ACC112 (cell line): Measurements from ENCODE around the gene HDAC11.

Source experiments
- H2AFZ ChIP-seq: fragments of 200-600 bp; sonication (generic); one replicate; pipeline ENCODE4 v1.6.0; 2017; ENCODE audit warnings: antibody characterized with exemption, low read length; ENCODE audit not compliant: unreplicated experiment
- H3K27ac ChIP-seq: fragments of 200-600 bp; sonication (generic); 2 replicates; pipeline ENCODE4 v1.5.1; 2014; ENCODE audit warnings: low read depth, mild to moderate bottlenecking, antibody characterized with exemption, low read length, moderate library complexity
- H3K27me3 ChIP-seq: fragments of 200-600 bp; sonication (generic); 2 replicates; pipeline ENCODE4 v1.6.1; 2014; ENCODE audit warnings: mild to moderate bottlenecking, antibody characterized with exemption, low read length, moderate library complexity, mixed read lengths; ENCODE audit not compliant: insufficient read depth
- H3K36me3 ChIP-seq: fragments of 200-600 bp; sonication (generic); 2 replicates; pipeline ENCODE4 v1.6.1; 2016; ENCODE audit warnings: mild to moderate bottlenecking, antibody characterized with exemption, low read length, moderate library complexity, mixed read lengths; ENCODE audit not compliant: insufficient read depth
- H3K4me1 ChIP-seq: fragments of 200-600 bp; sonication (generic); one replicate; pipeline ENCODE4 v1.6.1; 2016; ENCODE audit warnings: low read length, mixed read lengths; ENCODE audit not compliant: insufficient read depth, unreplicated experiment, control insufficient read depth
- H3K4me3 ChIP-seq: fragments of 200-600 bp; sonication (generic); 2 replicates; pipeline ENCODE4 v1.5.1; 2014; ENCODE audit warnings: mild to moderate bottlenecking, low read depth, low read length
- H3K79me2 ChIP-seq: fragments of 200-600 bp; sonication (generic); one replicate; pipeline ENCODE4 v1.6.0; 2016; ENCODE audit warnings: low read length; ENCODE audit not compliant: control insufficient read depth, unreplicated experiment, insufficient read depth

Gene HDAC11

GRCh38 chr3:13457593-13457992 is 22.5 kb upstream of the HDAC11 start:
- Histone ChIP-seq H3K27me3 (peaks cover 10% of the 10 kb centered on the region; the same call in 1 of the 2 replicates), H3K4me3 (no peak overlapping the region), H3K4me1 (no peaks in the 10 kb centered on the region), H2AFZ (no peak overlapping the region), H3K27ac (no peak overlapping the region), H3K79me2 (no peaks in the 10 kb centered on the region), H3K36me3 (no peaks in the 10 kb centered on the region)

- Histone ChIP-seq H3K27ac (no peak overlapping the region), H3K4me1 (no peaks in the 10 kb centered on the region), H3K4me3 (no peak overlapping the region), H3K27me3 (peaks cover 29% of the 10 kb centered on the region), H3K36me3 (no peaks in the 10 kb centered on the region), H2AFZ (no peak overlapping the region), H3K79me2 (no peaks in the 10 kb centered on the region)
Observed at GRCh38 chr3:13459605-13460340, 20.3 kb upstream of the HDAC11 start.

GRCh38 chr3:13460341-13460736 is 19.8 kb upstream of the HDAC11 start:
- Histone ChIP-seq H3K27me3 (peaks cover 34% of the 10 kb centered on the region), H2AFZ (no peak overlapping the region), H3K27ac (no peak overlapping the region), H3K79me2 (no peaks in the 10 kb centered on the region), H3K36me3 (no peaks in the 10 kb centered on the region), H3K4me1 (no peaks in the 10 kb centered on the region), H3K4me3 (no peak overlapping the region)

- Histone ChIP-seq H3K79me2 (no peaks in the 10 kb centered on the region), H3K4me1 (no peaks in the 10 kb centered on the region), H2AFZ (no peak overlapping the region), H3K27me3 (peaks cover 39% of the 10 kb centered on the region), H3K36me3 (no peaks in the 10 kb centered on the region), H3K4me3 (no peak overlapping the region), H3K27ac (no peak overlapping the region)
Observed at GRCh38 chr3:13461169-13462124, 18.7 kb upstream of the HDAC11 start.

- Histone ChIP-seq H3K4me3 (no peak overlapping the region), H3K79me2 (no peaks in the 10 kb centered on the region), H3K36me3 (no peaks in the 10 kb centered on the region), H3K27ac (no peak overlapping the region), H2AFZ (no peak overlapping the region), H3K4me1 (no peaks in the 10 kb centered on the region), H3K27me3 (peaks cover 47% of the 10 kb centered on the region)
Observed at GRCh38 chr3:13462125-13462629, 17.9 kb upstream of the HDAC11 start.

GRCh38 chr3:13462822-13463221 is 17.3 kb upstream of the HDAC11 start:
- H3K27me3 ChIP-seq, result peaks cover 48% of the 10 kb centered on the region
- H3K36me3 ChIP-seq, result no peaks in the 10 kb centered on the region
- H3K27ac ChIP-seq, result no peak overlapping the region
- H2AFZ ChIP-seq, result no peak overlapping the region
- H3K4me3 ChIP-seq, result no peak overlapping the region
- H3K79me2 ChIP-seq, result no peaks in the 10 kb centered on the region
- H3K4me1 ChIP-seq, result no peaks in the 10 kb centered on the region

GRCh38 chr3:13463618-13464400 is 16.3 kb upstream of the HDAC11 start:
- Histone ChIP-seq H3K4me1 (no peaks in the 10 kb centered on the region), H3K27ac (no peak overlapping the region), H3K79me2 (no peaks in the 10 kb centered on the region), H3K36me3 (no peaks in the 10 kb centered on the region), H3K27me3 (peaks cover 48% of the 10 kb centered on the region), H3K4me3 (no peak overlapping the region), H2AFZ (no peak overlapping the region)

- Histone ChIP-seq H3K4me1 (no peaks in the 10 kb centered on the region), H3K27ac (no peak overlapping the region), H2AFZ (no peak overlapping the region), H3K27me3 (peaks cover 48% of the 10 kb centered on the region), H3K36me3 (no peaks in the 10 kb centered on the region), H3K79me2 (no peaks in the 10 kb centered on the region), H3K4me3 (no peak overlapping the region)
Observed at GRCh38 chr3:13465236-13465873, 14.8 kb upstream of the HDAC11 start.

- no peaks in the 10 kb centered on the region for H3K4me1 ChIP-seq
Observed at GRCh38 chr3:13466781-13467180, 13.3 kb upstream of the HDAC11 start.

More at GRCh38 chr3:13466781-13467180, 13.3 kb upstream of the HDAC11 start:
- H3K27ac ChIP-seq, result no peak overlapping the region
- H3K27me3 ChIP-seq, result peaks cover 39% of the 10 kb centered on the region
- H2AFZ ChIP-seq, result no peak overlapping the region
- H3K4me3 ChIP-seq, result no peak overlapping the region
- no peaks in the 10 kb centered on the region for H3K79me2 ChIP-seq
- H3K36me3 ChIP-seq, result no peaks in the 10 kb centered on the region
